ENCODE measurements around the gene ABHD2. TPM values are rescaled to one million over a fixed set of nuclear protein-coding genes. Genes with fewer than 3 reads are reported as not detected.

Gene ABHD2
- total RNA-seq, 1 donor = 43.6 TPM

- DNase-seq (ENCODE audit: low read depth) = no peak
- no peak overlapping the region for H3K4me3 ChIP-seq (ENCODE audit: low read depth, low read length)
- no peak for TF ChIP-seq CTCF (IDR thresholded peaks at IDR 0.05; ENCODE audit: insufficient read depth, low read depth, low read length)
These were observed 109.9 kb downstream of the ABHD2 start for GRCh38 chr15:89198196-89198595.

GRCh38 chr15:89198934-89199333 lies 110.7 kb downstream of the ABHD2 start:
- no peak for TF ChIP-seq CTCF (IDR thresholded peaks at IDR 0.05; ENCODE audit: insufficient read depth, low read depth, low read length)
- DNase-seq (ENCODE audit: low read depth) = no peak
- no peak overlapping the region for H3K4me3 ChIP-seq (ENCODE audit: low read depth, low read length)

- no peak for DNase-seq (ENCODE audit: low read depth)
- H3K4me3 ChIP-seq (ENCODE audit: low read depth, low read length) = no peak overlapping the region
- no peak for TF ChIP-seq CTCF (IDR thresholded peaks at IDR 0.05; ENCODE audit: insufficient read depth, low read depth, low read length)
These were observed 111.5 kb downstream of the ABHD2 start for GRCh38 chr15:89199746-89200145.

- TF ChIP-seq CTCF (IDR thresholded peaks at IDR 0.05; ENCODE audit: insufficient read depth, low read depth, low read length) = no peak
- no peak overlapping the region for H3K4me3 ChIP-seq (ENCODE audit: low read depth, low read length)
- no peak for DNase-seq (ENCODE audit: low read depth)
These were observed 111.9 kb downstream of the ABHD2 start for GRCh38 chr15:89200182-89200581.

- TF ChIP-seq CTCF (IDR thresholded peaks at IDR 0.05; ENCODE audit: insufficient read depth, low read depth, low read length) = no peak
- DNase-seq (ENCODE audit: low read depth) = no peak
- no peak overlapping the region for H3K4me3 ChIP-seq (ENCODE audit: low read depth, low read length)
These were observed 113.3 kb downstream of the ABHD2 start for GRCh38 chr15:89201465-89202005.

- TF ChIP-seq CTCF (IDR thresholded peaks at IDR 0.05; ENCODE audit: insufficient read depth, low read depth, low read length) = no peak
- DNase-seq (ENCODE audit: low read depth) = no peak
- no peak overlapping the region for H3K4me3 ChIP-seq (ENCODE audit: low read depth, low read length)
These were observed 115.5 kb downstream of the ABHD2 start for GRCh38 chr15:89203705-89204273.
